ENCODE data around the gene APOL4.
"Not testable (repeated sequence)": the region's sequence is repeated elsewhere in the genome, so short reads cannot be mapped to it uniquely, and the experiment has no call there.

Gene APOL4

GRCh38 chr22:36236388-36237319 is 35.0 kb upstream of the APOL4 start:
- Mint-ChIP-seq H3K9me3 (no peaks in the 10 kb centered on the region), H3K27ac (peak overlapping the region; percentile 3), H3K36me3 (ENCODE audit: low read depth) (peaks cover 37% of the 10 kb centered on the region), H3K27me3 (no peaks in the 10 kb centered on the region), H3K4me3 (peak overlapping the region; percentile 98), H3K4me1 (peaks cover 54% of the 10 kb centered on the region)
- no peak for ATAC-seq
- no peak for DNase-seq

- DNase-seq (no peak), ATAC-seq (no peak)
- peaks cover 46% of the 10 kb centered on the region for H3K36me3 Mint-ChIP-seq (ENCODE audit: low read depth)
- peaks cover 54% of the 10 kb centered on the region for H3K4me1 Mint-ChIP-seq
- H3K27me3 Mint-ChIP-seq, result no peaks in the 10 kb centered on the region
- H3K27ac Mint-ChIP-seq, result no peak overlapping the region
- peak overlapping the region; percentile 98 for H3K4me3 Mint-ChIP-seq
- no peaks in the 10 kb centered on the region for H3K9me3 Mint-ChIP-seq
These were observed 34.0 kb upstream of the APOL4 start for GRCh38 chr22:36235585-36235984.

DNA sequence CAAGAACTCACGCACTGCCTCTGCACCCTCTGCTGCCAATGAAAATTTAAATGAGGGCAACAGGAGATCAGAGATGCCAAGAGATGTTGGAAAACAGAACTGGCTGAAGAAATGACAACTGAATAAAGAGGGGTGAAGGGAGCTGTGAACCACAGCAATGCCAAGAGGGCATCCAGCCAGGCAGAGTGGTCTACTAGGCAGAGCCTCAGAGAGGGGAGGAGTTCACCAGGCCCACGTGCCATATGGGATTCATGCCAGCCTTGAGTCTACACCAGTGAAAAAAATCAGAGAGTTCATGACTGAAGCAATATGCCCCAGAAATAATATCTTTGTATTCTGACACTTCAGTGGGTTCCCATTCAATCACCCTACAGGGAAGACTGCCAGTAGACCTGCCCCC is 33.3 kb upstream of the APOL4 start:
- Mint-ChIP-seq H3K27ac (no peak overlapping the region), H3K27me3 (no peaks in the 10 kb centered on the region), H3K4me3 (no peak overlapping the region), H3K9me3 (no peaks in the 10 kb centered on the region), H3K36me3 (ENCODE audit: low read depth) (peaks cover 49% of the 10 kb centered on the region), H3K4me1 (peaks cover 49% of the 10 kb centered on the region)
- no peak for ATAC-seq
- DNase-seq, result no peak

- Mint-ChIP-seq H3K9me3 (no peaks in the 10 kb centered on the region), H3K27ac (no peak overlapping the region), H3K4me3 (no peak overlapping the region), H3K4me1 (peaks cover 43% of the 10 kb centered on the region), H3K27me3 (no peaks in the 10 kb centered on the region), H3K36me3 (ENCODE audit: low read depth) (peaks cover 50% of the 10 kb centered on the region)
- ATAC-seq (no peak), DNase-seq (no peak)
These were observed 32.6 kb upstream of the APOL4 start for GRCh38 chr22:36234213-36234612.

DNA sequence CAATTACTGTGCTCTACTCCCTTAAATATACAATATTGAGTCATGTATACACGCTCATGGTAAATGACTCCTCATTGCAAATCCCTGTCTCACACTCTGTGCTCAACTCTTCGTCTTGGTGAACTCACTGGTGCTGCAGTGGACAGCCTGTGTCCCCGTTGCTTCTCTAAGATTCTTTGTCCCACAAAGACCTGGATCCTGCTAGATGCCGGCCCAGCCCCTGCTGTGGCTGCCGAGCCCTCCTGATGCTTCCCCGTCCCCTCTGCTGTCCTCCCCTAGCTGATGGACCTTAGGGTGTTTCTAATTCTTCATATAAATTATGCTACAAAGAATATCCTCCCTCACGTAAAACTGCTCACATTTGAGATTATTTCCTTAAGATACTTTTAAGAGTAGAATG is 32.2 kb upstream of the APOL4 start:
- Mint-ChIP-seq H3K27ac (no peak overlapping the region), H3K27me3 (no peaks in the 10 kb centered on the region), H3K4me1 (peaks cover 43% of the 10 kb centered on the region), H3K36me3 (ENCODE audit: low read depth) (peaks cover 52% of the 10 kb centered on the region), H3K9me3 (no peaks in the 10 kb centered on the region), H3K4me3 (no peak overlapping the region)
- ATAC-seq (no peak), DNase-seq (no peak)

- Mint-ChIP-seq H3K27me3 (no peaks in the 10 kb centered on the region), H3K4me1 (peaks cover 38% of the 10 kb centered on the region), H3K4me3 (no peak overlapping the region), H3K36me3 (ENCODE audit: low read depth) (peaks cover 53% of the 10 kb centered on the region), H3K27ac (no peak overlapping the region), H3K9me3 (no peaks in the 10 kb centered on the region)
- DNase-seq (no peak), ATAC-seq (no peak)
These were observed 31.2 kb upstream of the APOL4 start for GRCh38 chr22:36232715-36233401.

- H3K27me3 Mint-ChIP-seq, H3K4me3 Mint-ChIP-seq, H3K27ac Mint-ChIP-seq, DNase-seq, ATAC-seq, H3K9me3 Mint-ChIP-seq: not testable (repeated sequence)
- H3K4me1 Mint-ChIP-seq, result peaks cover 19% of the 10 kb centered on the region
- H3K36me3 Mint-ChIP-seq (ENCODE audit: low read depth), result peaks cover 53% of the 10 kb centered on the region
These were observed 29.4 kb upstream of the APOL4 start for GRCh38 chr22:36231051-36231450.

DNA sequence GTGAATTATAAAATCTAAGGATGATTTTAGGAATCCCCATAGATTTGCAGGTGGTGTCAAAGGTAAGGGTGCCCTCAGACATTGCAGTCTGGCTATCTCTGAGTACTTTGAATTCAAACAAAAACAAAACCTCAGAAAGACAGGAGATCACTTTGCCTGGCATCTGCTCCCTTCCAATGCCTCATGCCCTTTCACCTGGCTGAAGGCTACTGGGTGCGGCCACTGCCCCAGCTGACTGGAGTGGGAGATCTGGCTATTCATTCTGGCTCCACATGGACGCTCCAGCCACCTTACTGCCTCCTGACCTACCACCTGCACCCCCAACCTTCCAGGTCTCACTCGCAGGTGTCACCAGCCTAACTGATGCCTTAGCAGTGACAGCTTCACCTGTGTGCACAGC is 28.0 kb upstream of the APOL4 start:
- not testable (repeated sequence) for H3K4me3 Mint-ChIP-seq, H3K9me3 Mint-ChIP-seq, H3K27ac Mint-ChIP-seq, ATAC-seq, H3K4me1 Mint-ChIP-seq, DNase-seq, H3K27me3 Mint-ChIP-seq
- peaks cover 39% of the 10 kb centered on the region for H3K36me3 Mint-ChIP-seq (ENCODE audit: low read depth)

GRCh38 chr22:36228944-36229343 is 27.3 kb upstream of the APOL4 start:
- H3K27ac Mint-ChIP-seq, result no peak overlapping the region
- ATAC-seq (no peak), DNase-seq (no peak)
- H3K4me1 Mint-ChIP-seq, result peaks cover 3% of the 10 kb centered on the region
- H3K27me3 Mint-ChIP-seq, result no peaks in the 10 kb centered on the region
- no peak overlapping the region for H3K4me3 Mint-ChIP-seq
- H3K9me3 Mint-ChIP-seq, result no peaks in the 10 kb centered on the region
- H3K36me3 Mint-ChIP-seq (ENCODE audit: low read depth), result peaks cover 38% of the 10 kb centered on the region

GRCh38 chr22:36228369-36228768 is 26.8 kb upstream of the APOL4 start:
- H3K27ac Mint-ChIP-seq, H3K4me1 Mint-ChIP-seq, H3K4me3 Mint-ChIP-seq, H3K9me3 Mint-ChIP-seq, DNase-seq, H3K27me3 Mint-ChIP-seq, ATAC-seq: not testable (repeated sequence)
- peaks cover 38% of the 10 kb centered on the region for H3K36me3 Mint-ChIP-seq (ENCODE audit: low read depth)

- ATAC-seq (no peak), DNase-seq (no peak)
- Mint-ChIP-seq H3K9me3 (no peaks in the 10 kb centered on the region), H3K27me3 (no peaks in the 10 kb centered on the region), H3K4me3 (no peak overlapping the region), H3K27ac (no peak overlapping the region), H3K36me3 (ENCODE audit: low read depth) (peaks cover 38% of the 10 kb centered on the region), H3K4me1 (peaks cover 3% of the 10 kb centered on the region)
These were observed 26.2 kb upstream of the APOL4 start for GRCh38 chr22:36227806-36228205.

GRCh38 chr22:36227396-36227795 is 25.8 kb upstream of the APOL4 start:
- Mint-ChIP-seq H3K27ac (no peak overlapping the region), H3K4me1 (peaks cover 2% of the 10 kb centered on the region), H3K9me3 (no peaks in the 10 kb centered on the region), H3K36me3 (ENCODE audit: low read depth) (peaks cover 36% of the 10 kb centered on the region), H3K4me3 (no peak overlapping the region), H3K27me3 (no peaks in the 10 kb centered on the region)
- ATAC-seq (peak; percentile 31), DNase-seq (no peak)

- Mint-ChIP-seq H3K27me3 (no peaks in the 10 kb centered on the region), H3K27ac (no peak overlapping the region), H3K4me1 (peaks cover 5% of the 10 kb centered on the region), H3K4me3 (no peak overlapping the region), H3K36me3 (ENCODE audit: low read depth) (peaks cover 28% of the 10 kb centered on the region), H3K9me3 (no peaks in the 10 kb centered on the region)
- ATAC-seq (no peak), DNase-seq (no peak)
These were observed 24.6 kb upstream of the APOL4 start for GRCh38 chr22:36226189-36226588.

DNA sequence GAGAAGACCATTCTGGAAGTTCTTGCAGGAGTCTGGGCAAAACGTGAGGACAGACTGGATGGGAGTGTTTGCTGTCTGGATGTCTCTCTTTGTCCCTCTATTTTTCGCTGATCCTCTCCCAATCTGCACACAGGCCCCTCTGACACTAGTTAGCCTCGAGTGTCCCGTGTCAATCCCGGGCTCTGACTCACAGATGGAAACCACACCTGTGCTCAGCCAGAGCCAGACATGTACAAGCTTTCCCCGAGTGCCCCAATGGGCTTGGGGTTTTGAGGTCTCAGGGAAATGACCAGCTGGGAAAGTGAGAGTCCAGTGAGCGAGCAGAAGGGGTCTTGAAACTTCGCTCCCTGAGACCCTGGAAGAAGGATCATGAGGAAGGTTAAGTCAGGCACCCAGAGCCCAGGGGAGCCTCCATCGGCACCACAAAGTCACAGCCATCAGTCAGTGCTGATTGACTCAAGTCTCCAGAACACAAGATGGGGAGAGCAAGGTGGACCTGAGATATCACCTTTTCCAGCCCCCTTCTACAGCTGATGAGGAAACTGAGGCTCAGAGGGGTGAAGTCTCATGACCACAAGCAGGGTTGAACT is 23.8 kb upstream of the APOL4 start:
- DNase-seq, result no peak
- no peaks in the 10 kb centered on the region for H3K27me3 Mint-ChIP-seq
- no peaks in the 10 kb centered on the region for H3K9me3 Mint-ChIP-seq
- ATAC-seq, result no peak
- H3K4me3 Mint-ChIP-seq, result no peak overlapping the region
- peaks cover 5% of the 10 kb centered on the region for H3K4me1 Mint-ChIP-seq
- peak overlapping the region; percentile 13 for H3K27ac Mint-ChIP-seq
- peaks cover 22% of the 10 kb centered on the region for H3K36me3 Mint-ChIP-seq (ENCODE audit: low read depth)

DNA sequence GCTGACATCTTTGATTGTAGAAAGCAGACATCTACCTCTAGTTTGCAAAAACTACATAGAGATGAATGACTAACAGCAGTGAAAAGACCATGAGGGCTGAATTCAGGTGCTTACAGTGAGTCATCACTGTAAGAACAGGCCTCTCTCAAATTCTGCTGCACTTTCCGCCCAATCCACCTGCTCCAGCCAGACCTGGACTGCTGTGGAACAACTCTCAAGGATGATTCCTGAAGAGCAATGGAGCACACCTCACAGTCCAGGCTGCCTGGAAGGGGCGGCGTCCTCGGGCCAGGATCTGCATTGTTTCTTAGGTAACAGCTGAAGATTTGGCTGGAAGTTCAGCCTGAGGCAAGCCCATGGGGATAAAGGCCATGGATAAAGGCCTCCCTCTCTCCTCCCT is 22.6 kb upstream of the APOL4 start:
- H3K36me3 Mint-ChIP-seq (ENCODE audit: low read depth), result peaks cover 18% of the 10 kb centered on the region
- H3K27me3 Mint-ChIP-seq, result peaks cover 3% of the 10 kb centered on the region
- H3K27ac Mint-ChIP-seq, result no peak overlapping the region
- DNase-seq, result no peak
- peaks cover 5% of the 10 kb centered on the region for H3K4me1 Mint-ChIP-seq
- no peak overlapping the region for H3K4me3 Mint-ChIP-seq
- H3K9me3 Mint-ChIP-seq, result no peaks in the 10 kb centered on the region
- ATAC-seq, result no peak

Measured in activated naive CD8-positive, alpha-beta T cell treated with anti-CD3 and anti-CD28 coated beads, Interleukin-2, amount 50 U/mL, for 24 hours (primary cell).